K562 (cell line): ENCODE data around the gene NUDT1. TPM values are rescaled to one million over a fixed set of nuclear protein-coding genes. Genes with fewer than 3 reads are reported as not detected.

Source experiments
- ATAC-seq: fragments of 200-7000 bp; cut with Tn5 transposase; 3 replicates; pipeline ENCODE4 v1.9.1; 2020; ENCODE audit warnings: moderate library complexity
- BruUV-seq: library from RNA; stranded (reverse); fragments of 400-500 nt; replicated peaks from 2 replicates; lab custom pipeline; 2021; lab: Mats Ljungman, UMichigan
- CTCF ChIA-PET: fragments of 300-600 bp; formaldehyde crosslinking; extraction: SDS; loops from one replicate; lab custom pipeline; 2021; ENCODE audit warnings: low intra/inter-chr PET ratio; lab: Yijun Ruan, JAX
- POLR2A ChIA-PET: fragments of 300-600, 350-650 bp; sonication (Branson Sonifier 250); formaldehyde crosslinking; extraction: SDS; loops from one replicate; lab custom pipeline; 2021; ENCODE audit warnings: antibody characterized with exemption, inconsistent platforms; lab: Yijun Ruan, JAX
- DNase-seq, 4 experiments: peaks; one replicate each; pipeline versions ENCODE4 v3.0.0 to v3.0.0-alpha.2; 2011 to 2018; ENCODE audit warnings: low spot score in 3 of 4, mixed read lengths in 3 of 4; ENCODE audit errors: extremely low read depth in 1 of 4
- FAIRE-seq: peaks from 2 replicates; lab custom pipeline; 2011; peaks lifted over from hg19 to GRCh38; lab: Jason Lieb, UNC
- H2AFZ ChIP-seq: 2 replicates; pipeline ENCODE4 v1.6.0; 2011; ENCODE audit warnings: low read depth, low read length, control low read depth, inconsistent platforms
- H3K27ac ChIP-seq: fragments of 200-600 bp; 3 replicates; pipeline ENCODE4 v1.8.0; 2011; ENCODE audit warnings: low read depth, mild to moderate bottlenecking, control low read depth, inconsistent platforms, low read length, moderate library complexity, mixed read lengths; ENCODE audit errors: extremely low read depth
- H3K27me3 ChIP-seq, 2 experiments: fragments of 300-600 bp in 1 of 2; 2 replicates in 1 of 2; 3 replicates in 1 of 2; pipeline versions ENCODE4 v1.6.0 to v1.8.0; 2011; ENCODE audit warnings: inconsistent platforms in 2 of 2, low read length in 2 of 2, mild to moderate bottlenecking in 1 of 2, mixed read lengths in 1 of 2, moderate library complexity in 1 of 2; ENCODE audit not compliant: control insufficient read depth in 2 of 2, insufficient read depth in 2 of 2
- H3K36me3 ChIP-seq: fragments of 300-600 bp; 3 replicates; pipeline ENCODE4 v1.8.0; 2011; ENCODE audit warnings: mild to moderate bottlenecking, low read length, inconsistent platforms; ENCODE audit not compliant: control insufficient read depth, insufficient read depth
- H3K4me1 ChIP-seq, 2 experiments: fragments of 200-600 bp in 1 of 2; replicated peaks in 1 of 2; 2 replicates in 1 of 2; 3 replicates in 1 of 2; pipeline versions ENCODE4 v1.5.1 to v1.8.0; 2011; ENCODE audit warnings: inconsistent platforms in 2 of 2, low read length in 2 of 2, mild to moderate bottlenecking in 1 of 2, mixed read lengths in 1 of 2, moderate library complexity in 1 of 2; ENCODE audit not compliant: control insufficient read depth in 2 of 2, insufficient read depth in 2 of 2
- H3K4me2 ChIP-seq: 2 replicates; pipeline ENCODE4 v1.6.1; 2011; ENCODE audit warnings: low read length, control low read depth, inconsistent platforms, mixed read lengths; ENCODE audit not compliant: insufficient read depth
- H3K4me3 ChIP-seq: fragments of 200-600 bp; sonication (generic), shearing (Covaris generic); 2 replicates; pipeline ENCODE4 v1.5.1; 2016; ENCODE audit warnings: control low read depth, inconsistent platforms
- H3K79me2 ChIP-seq: fragments of 200-600 bp; 3 replicates; pipeline ENCODE4 v1.8.0; 2011; ENCODE audit warnings: low read length, inconsistent platforms; ENCODE audit not compliant: control insufficient read depth, insufficient read depth
- H3K9ac ChIP-seq, 2 experiments: 2 replicates each; pipeline versions ENCODE4 v1.6.0 to v1.6.1; 2011; ENCODE audit warnings: low read depth in 2 of 2, low read length in 2 of 2, control low read depth in 1 of 2, inconsistent platforms in 1 of 2, mild to moderate bottlenecking in 1 of 2, mixed read lengths in 1 of 2; ENCODE audit not compliant: insufficient read depth in 1 of 2
- H3K9me1 ChIP-seq: one replicate; pipeline ENCODE4 v1.6.0; 2011; ENCODE audit warnings: inconsistent platforms, mild to moderate bottlenecking, low read length, moderate library complexity; ENCODE audit not compliant: control insufficient read depth, insufficient read depth
- H3K9me3 ChIP-seq: replicated peaks from 2 replicates; pipeline ENCODE4 v1.5.1; 2011; ENCODE audit warnings: low read depth, low read length, inconsistent platforms; ENCODE audit not compliant: control insufficient read depth, insufficient read depth
- H4K20me1 ChIP-seq: replicated peaks from 2 replicates; pipeline ENCODE4 v1.6.1; 2011; ENCODE audit warnings: low read length, inconsistent platforms, mixed read lengths; ENCODE audit not compliant: control insufficient read depth, insufficient read depth
- POLR2G ChIP-seq: fragments of 200-400 bp; formaldehyde crosslinking; IDR thresholded peaks from 2 replicates; pipeline ENCODE4 v1.6.1; 2017; ENCODE audit warnings: low read depth, mild to moderate bottlenecking, antibody characterized with exemption, low read length, moderate library complexity
- RBM14 ChIP-seq: fragments of 200-400 bp; formaldehyde crosslinking; IDR thresholded peaks from 2 replicates; pipeline ENCODE4 v1.6.1; 2018; ENCODE audit warnings: low read depth, mild to moderate bottlenecking, low read length, moderate library complexity, borderline replicate concordance; ENCODE audit not compliant: insufficient read depth
- STAT5A ChIP-seq: IDR thresholded peaks from 2 replicates; pipeline ENCODE4 v1.6.1; 2012; ENCODE audit warnings: low read length, inconsistent platforms, borderline replicate concordance
- ZNF699 ChIP-seq: fragments of 250-450 bp; sonication (Bioruptor Pico); IDR thresholded peaks from 2 replicates; pipeline ENCODE4 v1.8.0; 2021; ENCODE audit warnings: mild to moderate bottlenecking, moderate library complexity; ENCODE audit not compliant: insufficient replicate concordance
- WGBS: fragments of 100-300 bp; shearing (Covaris generic); methylation state at CpG from one replicate; pipeline ENCODE4 v1.1.6; 2016; ENCODE audit warnings: low coverage, mixed read lengths; ENCODE audit not compliant: insufficient coverage; ENCODE audit errors: missing lambda C conversion rate; 5-methylcytosine and 5-hydroxymethylcytosine counted together
- in situ Hi-C: fragments of 300-500 bp; cut with MboI; formaldehyde crosslinking; loops from 4 replicates; pipeline ENCODE4 v1.15.0; 2018; ENCODE audit warnings: inconsistent platforms, mixed read lengths
- intact Hi-C: fragments of 100-400 bp; cut with micrococcal nuclease; formaldehyde crosslinking; loops from 2 replicates; pipeline ENCODE4 v1.14.2; 2022
- polyA plus RNA-seq, 8 experiments: library from polyadenylated mRNA; depleted of rRNA in 4 of 8; stranded (reverse) in 5 of 8; unstranded in 3 of 8; fragments of >200 nt; fragmentation: Nextera tagmentation in 2 of 8; fragmentation: Illumina TruSeq in 1 of 8; extraction: Ambion mirVana in 2 of 8; extraction: Trizol in 1 of 8; gene quantifications; 2 replicates each; pipeline versions ENCODE4 v1.2.1 to v1.2.3, GENCODE V29; 2011 to 2014; ENCODE audit warnings: inconsistent platforms in 1 of 8, missing spikeins in 1 of 8
- total RNA-seq, 7 experiments: library from RNA; depleted of rRNA in 6 of 7; stranded (reverse); fragments of >200 nt in 6 of 7; fragmentation: Illumina TruSeq in 2 of 7; extraction: Trizol in 2 of 7; gene quantifications; 2 replicates each; pipeline versions ENCODE4 v1.2.1 to v1.2.3, GENCODE V29; 2011 to 2021; ENCODE audit warnings: low replicate concordance in 1 of 7

The NUDT1 gene
- total and polyA plus RNA-seq, 9 of the 15 experiments (the other 6 are each of a cell fraction or from before 2014, with no cell fraction given) = 5.3 to 73.3 (median 29.6) TPM

- no peak for DNase-seq
- intact Hi-C loops = no loop called here
- no peak for TF ChIP-seq ZNF699 (CRISPR knock-in tag)
- TF ChIP-seq STAT5A = no peak
- TF ChIP-seq POLR2G = peak; percentile 40; the same call in 1 of the 2 replicates
- TF ChIP-seq RBM14 = no peak
- TF ChIP-seq, all 486 proteins: peak for 1
- WGBS = 84% methylated on average over 18 of the region's 22 CpGs
- Histone ChIP-seq H3K27me3 (no peaks in the 10 kb centered on the region), H4K20me1 (no peaks in the 10 kb centered on the region), H3K27ac (no peak overlapping the region), H3K9me1 (no peaks in the 10 kb centered on the region), H3K9ac (peak overlapping the region in 1 of 2 experiments; percentile 1; a peak in 1 of 4 replicates), H3K79me2 (peaks cover 24% of the 10 kb centered on the region), H3K4me1 (peaks cover 17 to 59% of the 10 kb centered on the region in 2 experiments; a peak in 3 of 5 replicates), H3K4me3 (no peak overlapping the region), H3K36me3 (peaks cover 19% of the 10 kb centered on the region; the same call in 1 of the 3 replicates), H3K9me3 (no peaks in the 10 kb centered on the region), H2AFZ (no peak overlapping the region), H3K4me2 (no peak overlapping the region)
- ChIA-PET POLR2A (interaction anchor here (1.7 kb wide), 1 partner anchor 13 kb away, joined by 5 read pairs; the partner anchor contains the start of gene MAD1L1), CTCF (interaction anchor here (0.9 kb wide), 1 partner anchor 102 kb away, joined by 4 read pairs; no protein-coding TSS in a partner anchor)
- in situ Hi-C loops = loop anchor here (5.0 kb wide), 1 partner anchor 101 kb away; no protein-coding TSS in a partner anchor
- ATAC-seq (no peak), FAIRE-seq (no peak)
- BruUV-seq = no TSS peak
These were observed 4.1 kb downstream of the NUDT1 start for GRCh38 chr7:2245883-2246675.
